Sigmoid colon (tissue), 7 donors: ENCODE data around the gene BLTP3A. TPM values are rescaled to one million over a fixed set of nuclear protein-coding genes. Genes with fewer than 3 reads are reported as not detected.
"Not testable (repeated sequence)": the region's sequence is repeated elsewhere in the genome, so short reads cannot be mapped to it uniquely, and the experiment has no call there.

Source experiments
- DNase-seq: peaks from one replicate; pipeline ENCODE4 v3.0.0-alpha.2; 2019
- H3K27ac ChIP-seq, 4 donors: fragments of 200-600 bp; sonication (generic); one replicate each; pipeline ENCODE4 v1.5.1; 2016 to 2019; ENCODE audit warnings: mild to moderate bottlenecking in 1 of 4
- H3K27me3 ChIP-seq, 3 donors: fragments of 200-600 bp; sonication (generic); one replicate each; pipeline ENCODE4 v1.5.1; 2019; ENCODE audit warnings: mild to moderate bottlenecking in 1 of 3
- H3K36me3 ChIP-seq, 4 donors: fragments of 200-600 bp; sonication (generic); one replicate each; pipeline ENCODE4 v1.5.1; 2016 to 2019
- H3K4me1 ChIP-seq, 4 donors: fragments of 200-600 bp; sonication (generic); one replicate each; pipeline ENCODE4 v1.5.1; 2017 to 2019
- H3K4me3 ChIP-seq, 4 donors: fragments of 200-600 bp; sonication (generic); one replicate each; pipeline ENCODE4 v1.5.1; 2017 to 2019; ENCODE audit warnings: mild to moderate bottlenecking in 2 of 4, moderate library complexity in 1 of 4
- H3K9me3 ChIP-seq, 4 donors: fragments of 200-600 bp in 3 of 4; sonication (generic) in 3 of 4; one replicate each; pipeline versions ENCODE4 v1.5.1 to v1.6.1; 2013 to 2019
- CTCF ChIP-seq, 4 experiments: fragments of 450-650 bp in 3 of 4; fragments of 200-600 bp in 1 of 4; IDR thresholded peaks; one replicate each; pipeline ENCODE4 v1.5.1; 2016 to 2019; ENCODE audit warnings: antibody characterized with exemption in 4 of 4, mild to moderate bottlenecking in 3 of 4, moderate library complexity in 2 of 4
- EP300 ChIP-seq, 4 donors: sonication (generic); formaldehyde crosslinking; IDR thresholded peaks; one replicate each; pipeline ENCODE4 v1.6.1; 2017; ENCODE audit warnings: antibody characterized with exemption in 4 of 4
- POLR2A ChIP-seq, 2 donors: fragments of 450-650 bp; IDR thresholded peaks; one replicate each; pipeline ENCODE4 v1.6.1; 2016; ENCODE audit warnings: antibody characterized with exemption in 2 of 2, mild to moderate bottlenecking in 2 of 2, moderate library complexity in 2 of 2
- POLR2AphosphoS5 ChIP-seq, 4 donors: sonication (generic); formaldehyde crosslinking; IDR thresholded peaks; one replicate each; pipeline ENCODE4 v1.6.1; 2017; ENCODE audit warnings: antibody characterized with exemption in 4 of 4
- WGBS, 2 donors: extraction: QIAGEN DNeasy Blood & Tissue Kit; methylation state at CpG; one replicate each; pipeline ENCODE4 v1.1.7; 2013; 5-methylcytosine and 5-hydroxymethylcytosine counted together
- intact Hi-C: fragments of 100-400 bp; cut with DNase I; formaldehyde crosslinking; loops from one replicate; pipeline ENCODE4 v1.15.1; 2023
- polyA plus RNA-seq, 3 donors: library from polyadenylated mRNA; stranded (reverse); fragments of 200-250 nt; gene quantifications; one replicate each; pipeline ENCODE4 v1.2.3, GENCODE V29; 2013
- total RNA-seq, 4 donors: library from RNA; depleted of rRNA; stranded (reverse); fragments of >200 nt; gene quantifications; one replicate each; pipeline ENCODE4 v1.1.0, GENCODE V29; 2016
- donor health status: healthy with polysubstance abuse.
- donor health status: Bipolar disorder and iron deficiency.
- donor health status: healthy.

The BLTP3A gene
- total RNA-seq (10 to 100 TPM in 1 of 4 donors, 1 to 10 TPM in 3; 6.7 to 11.6 (median 7.2) TPM), polyA plus RNA-seq (1 to 10 TPM in 2 of 3 donors, under 1 TPM in 1; 0.60 to 5.3 (median 1.2) TPM)

GRCh38 chr6:34791701-34792604 lies at the start of gene BLTP3A:
Gene BLTP3A (plus strand): TSS chr6:34792083. CDS start chr6:34792251, 168 bp downstream.
- Histone ChIP-seq H3K4me1 (peaks cover 0 to 20% (median 13%) of the 10 kb centered on the region in 4 donors), H3K27me3 (no peaks in the 10 kb centered on the region), H3K27ac (peak within 1 kb of the TSS; percentile 91 to 95 (median 92)), H3K4me3 (peak within 1 kb of the TSS; percentile 68 to 98 (median 79)), H3K9me3 (no peaks in the 10 kb centered on the region), H3K36me3 (no peaks in the 10 kb centered on the region)
- TF ChIP-seq POLR2AphosphoS5 (IDR thresholded peaks at IDR 0.05) (peak in 2 of 4 donors; percentile 2 to 40), EP300 (IDR thresholded peaks at IDR 0.05) (no peak)
- intact Hi-C loops, result loop anchor here (2.0 to 10.0 kb wide), 4 partner anchors 35 to 353 kb away; partner anchors contain the start of genes SNRPC and TCP11
- WGBS, 2 donors, result 0% methylated on average over 99 of the region's 99 CpGs
- peak; percentile 76 for DNase-seq

GRCh38 chr6:34742094-34742493 lies 49.8 kb upstream of the BLTP3A start:
- intact Hi-C loops, result no loop called here
- no peak for TF ChIP-seq CTCF (IDR thresholded peaks at IDR 0.05)
- TF ChIP-seq EP300 (IDR thresholded peaks at IDR 0.05), result no peak
- Histone ChIP-seq H3K27me3 (no peaks in the 10 kb centered on the region), H3K4me3 (no peak overlapping the region), H3K4me1 (no peaks in the 10 kb centered on the region), H3K27ac (no peak overlapping the region), H3K36me3 (no peaks in the 10 kb centered on the region), H3K9me3 (no peaks in the 10 kb centered on the region)
- DNase-seq, result no peak
- 95 to 96% methylated on average over 4 of the region's 4 CpGs for WGBS, 2 donors

GRCh38 chr6:34743625-34744293 lies 48.1 kb upstream of the BLTP3A start:
- Histone ChIP-seq H3K36me3 (no peaks in the 10 kb centered on the region), H3K27me3 (no peaks in the 10 kb centered on the region), H3K4me1 (no peaks in the 10 kb centered on the region), H3K4me3 (no peak overlapping the region), H3K9me3 (no peaks in the 10 kb centered on the region), H3K27ac (no peak overlapping the region)
- intact Hi-C loops, result no loop called here
- DNase-seq, result no peak
- no peak for TF ChIP-seq POLR2A (IDR thresholded peaks at IDR 0.05)
- TF ChIP-seq EP300 (IDR thresholded peaks at IDR 0.05), result no peak
- WGBS, 2 donors, result 87 to 93% methylated on average over 7 of the region's 7 CpGs

- H3K9me3 ChIP-seq, H3K36me3 ChIP-seq, H3K4me3 ChIP-seq, DNase-seq, H3K27me3 ChIP-seq, intact Hi-C loops, H3K4me1 ChIP-seq, H3K27ac ChIP-seq: not testable (repeated sequence)
- WGBS, 2 donors, result 95 to 96% methylated on average over 10 of the region's 10 CpGs
Measured at GRCh38 chr6:34744294-34744647, 47.6 kb upstream of the BLTP3A start.

GRCh38 chr6:34745277-34746103 lies 46.4 kb upstream of the BLTP3A start:
- Histone ChIP-seq H3K4me3 (no peak overlapping the region), H3K9me3 (no peaks in the 10 kb centered on the region), H3K4me1 (no peaks in the 10 kb centered on the region), H3K27me3 (no peaks in the 10 kb centered on the region), H3K27ac (no peak overlapping the region), H3K36me3 (no peaks in the 10 kb centered on the region)
- WGBS, 2 donors, result 17 to 75% methylated on average over 10 of the region's 10 CpGs
- TF ChIP-seq POLR2AphosphoS5 (IDR thresholded peaks at IDR 0.05), result no peak
- intact Hi-C loops, result no loop called here
- DNase-seq, result no peak

- WGBS, 2 donors, result 47 to 72% methylated on average over 6 of the region's 6 CpGs
- intact Hi-C loops, result no loop called here
- H3K27me3 ChIP-seq, result no peaks in the 10 kb centered on the region
- no peaks in the 10 kb centered on the region for H3K4me1 ChIP-seq
- no peak overlapping the region for H3K4me3 ChIP-seq
- no peak for DNase-seq
- no peak for TF ChIP-seq CTCF (IDR thresholded peaks at IDR 0.05)
- TF ChIP-seq POLR2AphosphoS5 (IDR thresholded peaks at IDR 0.05), result no peak
- TF ChIP-seq EP300 (IDR thresholded peaks at IDR 0.05), result no peak
- TF ChIP-seq POLR2A (IDR thresholded peaks at IDR 0.05), result no peak
- no peak overlapping the region for H3K27ac ChIP-seq
- H3K9me3 ChIP-seq, result no peaks in the 10 kb centered on the region
- H3K36me3 ChIP-seq, result no peaks in the 10 kb centered on the region
Measured at GRCh38 chr6:34746104-34746846, 45.6 kb upstream of the BLTP3A start.
